ENCODE data around the gene NAA11.

NAA11 gene

GRCh38 chr4:79300280-79300679, 25.6 kb downstream of the NAA11 start:
- Histone ChIP-seq H3K9ac (ENCODE audit: low read length) (no peak overlapping the region), H3K4me3 (ENCODE audit: low read length) (no peak overlapping the region), H3K4me1 (ENCODE audit: control insufficient read depth, insufficient read depth, low read length) (no peaks in the 10 kb centered on the region), H3K27ac (ENCODE audit: low read depth, low read length) (no peak overlapping the region), H3K27me3 (ENCODE audit: control insufficient read depth, insufficient read depth, low read length) (no peaks in the 10 kb centered on the region), H3K36me3 (ENCODE audit: control insufficient read depth, insufficient read depth, low read length) (no peaks in the 10 kb centered on the region)

GRCh38 chr4:79298484-79298883, 27.4 kb downstream of the NAA11 start:
- no peaks in the 10 kb centered on the region for H3K36me3 ChIP-seq (ENCODE audit: control insufficient read depth, insufficient read depth, low read length)
- H3K27ac ChIP-seq (ENCODE audit: low read depth, low read length): no peak overlapping the region
- H3K27me3 ChIP-seq (ENCODE audit: control insufficient read depth, insufficient read depth, low read length): no peaks in the 10 kb centered on the region
- H3K4me3 ChIP-seq (ENCODE audit: low read length): no peak overlapping the region
- H3K9ac ChIP-seq (ENCODE audit: low read length): no peak overlapping the region
- no peaks in the 10 kb centered on the region for H3K4me1 ChIP-seq (ENCODE audit: control insufficient read depth, insufficient read depth, low read length)

- Histone ChIP-seq H3K4me3 (ENCODE audit: low read length) (no peak overlapping the region), H3K27ac (ENCODE audit: low read depth, low read length) (no peak overlapping the region), H3K4me1 (ENCODE audit: control insufficient read depth, insufficient read depth, low read length) (no peaks in the 10 kb centered on the region), H3K9ac (ENCODE audit: low read length) (no peak overlapping the region), H3K36me3 (ENCODE audit: control insufficient read depth, insufficient read depth, low read length) (no peaks in the 10 kb centered on the region), H3K27me3 (ENCODE audit: control insufficient read depth, insufficient read depth, low read length) (no peaks in the 10 kb centered on the region)
Measured at GRCh38 chr4:79298027-79298426, 27.8 kb downstream of the NAA11 start.

GRCh38 chr4:79297479-79297878, 28.4 kb downstream of the NAA11 start:
- no peak overlapping the region for H3K4me3 ChIP-seq (ENCODE audit: low read length)
- no peak overlapping the region for H3K9ac ChIP-seq (ENCODE audit: low read length)
- no peaks in the 10 kb centered on the region for H3K4me1 ChIP-seq (ENCODE audit: control insufficient read depth, insufficient read depth, low read length)
- H3K27me3 ChIP-seq (ENCODE audit: control insufficient read depth, insufficient read depth, low read length): no peaks in the 10 kb centered on the region
- H3K27ac ChIP-seq (ENCODE audit: low read depth, low read length): no peak overlapping the region
- H3K36me3 ChIP-seq (ENCODE audit: control insufficient read depth, insufficient read depth, low read length): no peaks in the 10 kb centered on the region

GRCh38 chr4:79296768-79297428, 29.0 kb downstream of the NAA11 start:
- no peak overlapping the region for H3K9ac ChIP-seq (ENCODE audit: low read length)
- no peak overlapping the region for H3K27ac ChIP-seq (ENCODE audit: low read depth, low read length)
- no peaks in the 10 kb centered on the region for H3K27me3 ChIP-seq (ENCODE audit: control insufficient read depth, insufficient read depth, low read length)
- H3K4me1 ChIP-seq (ENCODE audit: control insufficient read depth, insufficient read depth, low read length): no peaks in the 10 kb centered on the region
- no peak overlapping the region for H3K4me3 ChIP-seq (ENCODE audit: low read length)
- H3K36me3 ChIP-seq (ENCODE audit: control insufficient read depth, insufficient read depth, low read length): no peaks in the 10 kb centered on the region

- Histone ChIP-seq H3K4me1 (ENCODE audit: control insufficient read depth, insufficient read depth, low read length) (peaks cover 3% of the 10 kb centered on the region), H3K27ac (ENCODE audit: low read depth, low read length) (no peak overlapping the region), H3K27me3 (ENCODE audit: control insufficient read depth, insufficient read depth, low read length) (no peaks in the 10 kb centered on the region), H3K4me3 (ENCODE audit: low read length) (no peak overlapping the region), H3K36me3 (ENCODE audit: control insufficient read depth, insufficient read depth, low read length) (no peaks in the 10 kb centered on the region), H3K9ac (ENCODE audit: low read length) (no peak overlapping the region)
Measured at GRCh38 chr4:79295086-79295485, 30.8 kb downstream of the NAA11 start.

- H3K27me3 ChIP-seq (ENCODE audit: control insufficient read depth, insufficient read depth, low read length): no peaks in the 10 kb centered on the region
- no peak overlapping the region for H3K4me3 ChIP-seq (ENCODE audit: low read length)
- no peak overlapping the region for H3K9ac ChIP-seq (ENCODE audit: low read length)
- no peaks in the 10 kb centered on the region for H3K36me3 ChIP-seq (ENCODE audit: control insufficient read depth, insufficient read depth, low read length)
- H3K4me1 ChIP-seq (ENCODE audit: control insufficient read depth, insufficient read depth, low read length): peaks cover 3% of the 10 kb centered on the region
- no peak overlapping the region for H3K27ac ChIP-seq (ENCODE audit: low read depth, low read length)
Measured at GRCh38 chr4:79294064-79294463, 31.8 kb downstream of the NAA11 start.

GRCh38 chr4:79292008-79292407, 33.9 kb downstream of the NAA11 start:
- no peak overlapping the region for H3K27ac ChIP-seq (ENCODE audit: low read depth, low read length)
- H3K36me3 ChIP-seq (ENCODE audit: control insufficient read depth, insufficient read depth, low read length): no peaks in the 10 kb centered on the region
- H3K4me3 ChIP-seq (ENCODE audit: low read length): no peak overlapping the region
- H3K4me1 ChIP-seq (ENCODE audit: control insufficient read depth, insufficient read depth, low read length): peaks cover 3% of the 10 kb centered on the region
- H3K27me3 ChIP-seq (ENCODE audit: control insufficient read depth, insufficient read depth, low read length): no peaks in the 10 kb centered on the region
- no peak overlapping the region for H3K9ac ChIP-seq (ENCODE audit: low read length)

GRCh38 chr4:79290376-79290775, 35.5 kb downstream of the NAA11 start:
- no peaks in the 10 kb centered on the region for H3K36me3 ChIP-seq (ENCODE audit: control insufficient read depth, insufficient read depth, low read length)
- no peak overlapping the region for H3K27ac ChIP-seq (ENCODE audit: low read depth, low read length)
- H3K4me1 ChIP-seq (ENCODE audit: control insufficient read depth, insufficient read depth, low read length): peaks cover 3% of the 10 kb centered on the region
- no peak overlapping the region for H3K9ac ChIP-seq (ENCODE audit: low read length)
- no peaks in the 10 kb centered on the region for H3K27me3 ChIP-seq (ENCODE audit: control insufficient read depth, insufficient read depth, low read length)
- H3K4me3 ChIP-seq (ENCODE audit: low read length): no peak overlapping the region

GRCh38 chr4:79288185-79288584, 37.7 kb downstream of the NAA11 start:
- H3K27me3 ChIP-seq (ENCODE audit: control insufficient read depth, insufficient read depth, low read length): no peaks in the 10 kb centered on the region
- no peak overlapping the region for H3K27ac ChIP-seq (ENCODE audit: low read depth, low read length)
- no peak overlapping the region for H3K9ac ChIP-seq (ENCODE audit: low read length)
- no peak overlapping the region for H3K4me3 ChIP-seq (ENCODE audit: low read length)
- no peaks in the 10 kb centered on the region for H3K36me3 ChIP-seq (ENCODE audit: control insufficient read depth, insufficient read depth, low read length)
- H3K4me1 ChIP-seq (ENCODE audit: control insufficient read depth, insufficient read depth, low read length): peaks cover 3% of the 10 kb centered on the region

GRCh38 chr4:79287718-79288117, 38.1 kb downstream of the NAA11 start:
- no peaks in the 10 kb centered on the region for H3K27me3 ChIP-seq (ENCODE audit: control insufficient read depth, insufficient read depth, low read length)
- no peak overlapping the region for H3K4me3 ChIP-seq (ENCODE audit: low read length)
- no peak overlapping the region for H3K27ac ChIP-seq (ENCODE audit: low read depth, low read length)
- peaks cover 3% of the 10 kb centered on the region for H3K4me1 ChIP-seq (ENCODE audit: control insufficient read depth, insufficient read depth, low read length)
- no peak overlapping the region for H3K9ac ChIP-seq (ENCODE audit: low read length)
- no peaks in the 10 kb centered on the region for H3K36me3 ChIP-seq (ENCODE audit: control insufficient read depth, insufficient read depth, low read length)

- no peak overlapping the region for H3K27ac ChIP-seq (ENCODE audit: low read depth, low read length)
- H3K4me3 ChIP-seq (ENCODE audit: low read length): no peak overlapping the region
Measured at GRCh38 chr4:79287076-79287475, 38.8 kb downstream of the NAA11 start.

GRCh38 chr4:79281566-79282359, 44.1 kb downstream of the NAA11 start:
- Histone ChIP-seq H3K27ac (ENCODE audit: low read depth, low read length) (no peak overlapping the region), H3K9ac (ENCODE audit: low read length) (no peak overlapping the region), H3K27me3 (ENCODE audit: control insufficient read depth, insufficient read depth, low read length) (no peaks in the 10 kb centered on the region), H3K36me3 (ENCODE audit: control insufficient read depth, insufficient read depth, low read length) (no peaks in the 10 kb centered on the region), H3K4me1 (ENCODE audit: control insufficient read depth, insufficient read depth, low read length) (peaks cover 2% of the 10 kb centered on the region), H3K4me3 (ENCODE audit: low read length) (no peak overlapping the region)

More at GRCh38 chr4:79287076-79287475, 38.8 kb downstream of the NAA11 start:
- Histone ChIP-seq H3K36me3 (ENCODE audit: control insufficient read depth, insufficient read depth, low read length) (no peaks in the 10 kb centered on the region), H3K9ac (ENCODE audit: low read length) (no peak overlapping the region), H3K27me3 (ENCODE audit: control insufficient read depth, insufficient read depth, low read length) (no peaks in the 10 kb centered on the region), H3K4me1 (ENCODE audit: control insufficient read depth, insufficient read depth, low read length) (peaks cover 3% of the 10 kb centered on the region)
